HEK293T (cell line): ENCODE results near the gene PMEL.
A peak's percentile ranks its signal among the peaks of the same experiment; 100 is the strongest.

Experiments
- CTCF ChIA-PET: fragments of 350-600 bp; formaldehyde crosslinking; extraction: SDS; loops from one replicate; lab custom pipeline; 2021; ENCODE audit warnings: antibody characterized with exemption, inconsistent platforms; lab: Yijun Ruan, JAX
- POLR2A ChIA-PET: fragments of 350-600 bp; formaldehyde crosslinking; extraction: SDS; loops from one replicate; lab custom pipeline; 2020; ENCODE audit warnings: antibody characterized with exemption, inconsistent platforms; lab: Yijun Ruan, JAX
- DNase-seq: peaks from one replicate; pipeline ENCODE4 v3.0.0; 2012; ENCODE audit warnings: mixed read lengths; ENCODE audit errors: extremely low spot score
- ARNT ChIP-seq: fragments of 450-650 bp; IDR thresholded peaks from 2 replicates; pipeline ENCODE4 v1.6.1; 2017; ENCODE audit warnings: mild to moderate bottlenecking
- BHLHE40 ChIP-seq: fragments of 450-650 bp; IDR thresholded peaks from 2 replicates; pipeline ENCODE4 v1.6.1; 2016; ENCODE audit warnings: mild to moderate bottlenecking, moderate library complexity, borderline replicate concordance
- CTBP1 ChIP-seq: fragments of 450-650 bp; IDR thresholded peaks from 2 replicates; pipeline ENCODE4 v1.6.1; 2016; ENCODE audit warnings: borderline replicate concordance
- ELF4 ChIP-seq: fragments of 450-650 bp; IDR thresholded peaks from 2 replicates; pipeline ENCODE4 v1.6.1; 2017; ENCODE audit warnings: antibody characterized with exemption
- FOXA1 ChIP-seq: fragments of 450-650 bp; IDR thresholded peaks from 2 replicates; pipeline ENCODE4 v1.6.1; 2016; ENCODE audit warnings: mild to moderate bottlenecking
- FOXK2 ChIP-seq: fragments of 450-650 bp; IDR thresholded peaks from 2 replicates; pipeline ENCODE4 v1.6.1; 2016; ENCODE audit warnings: mild to moderate bottlenecking
- FOXM1 ChIP-seq: fragments of 450-650 bp; IDR thresholded peaks from 2 replicates; pipeline ENCODE4 v1.6.1; 2017; ENCODE audit warnings: mild to moderate bottlenecking, borderline replicate concordance
- HDGF ChIP-seq: fragments of 450-650 bp; IDR thresholded peaks from 2 replicates; pipeline ENCODE4 v1.6.1; 2017; ENCODE audit warnings: antibody characterized with exemption, borderline replicate concordance
- L3MBTL2 ChIP-seq: fragments of 450-650 bp; conservative IDR thresholded peaks from 2 replicates; pipeline ENCODE4 v1.6.1; 2016; ENCODE audit warnings: mild to moderate bottlenecking
- LEF1 ChIP-seq: fragments of 450-650 bp; IDR thresholded peaks from 2 replicates; pipeline ENCODE4 v1.6.1; 2017; ENCODE audit warnings: mild to moderate bottlenecking, borderline replicate concordance
- NFRKB ChIP-seq: fragments of 450-650 bp; IDR thresholded peaks from 2 replicates; pipeline ENCODE4 v1.6.1; 2016; ENCODE audit warnings: mild to moderate bottlenecking, moderate library complexity
- PKNOX1 ChIP-seq: fragments of 450-650 bp; IDR thresholded peaks from 2 replicates; pipeline ENCODE4 v1.6.1; 2016
- SP1 ChIP-seq: fragments of 450-650 bp; IDR thresholded peaks from 2 replicates; pipeline ENCODE4 v1.6.1; 2017
- SUZ12 ChIP-seq: fragments of 450-650 bp; IDR thresholded peaks from 2 replicates; pipeline ENCODE4 v1.6.1; 2016; ENCODE audit warnings: mild to moderate bottlenecking
- TARDBP ChIP-seq: fragments of 450-650 bp; IDR thresholded peaks from 2 replicates; pipeline ENCODE4 v1.6.1; 2016
- ZNF384 ChIP-seq: fragments of 450-650 bp; IDR thresholded peaks from 2 replicates; pipeline ENCODE4 v1.6.1; 2016

PMEL gene

GRCh38 chr12:55933169-55933798 is 32.6 kb downstream of the PMEL start:
- no peak for DNase-seq
- TF ChIP-seq NFRKB, result no peak
- TF ChIP-seq SUZ12, result no peak
- no peak for TF ChIP-seq BHLHE40
- TF ChIP-seq ELF4, result no peak
- no peak for TF ChIP-seq FOXA1
- no peak for TF ChIP-seq PKNOX1
- TF ChIP-seq CTBP1, result no peak
- TF ChIP-seq HDGF, result no peak
- no peak for TF ChIP-seq FOXM1
- TF ChIP-seq TARDBP, result no peak
- TF ChIP-seq LEF1, result no peak
- no peak for TF ChIP-seq FOXK2
- no peak for TF ChIP-seq ARNT
- TF ChIP-seq ZNF384, result no peak
- TF ChIP-seq L3MBTL2, result no peak
- TF ChIP-seq SP1, result no peak
- ChIA-PET CTCF (interaction anchor here (0.6 kb wide), 1 partner anchor 92 kb away, joined by 3 read pairs; no protein-coding TSS in a partner anchor), POLR2A (interaction anchor here (0.8 to 1.4 kb wide), 3 partner anchors 41 to 103 kb away, joined by 3 to 5 read pairs (median 4); partner anchors contain the start of gene RAB5B)

- no peak for DNase-seq
- ChIA-PET CTCF (no interaction called here), POLR2A (interaction anchor here (1.0 kb wide), 1 partner anchor 41 kb away, joined by 5 read pairs; the partner anchor contains the start of gene RAB5B)
- TF ChIP-seq SP1, result no peak
- TF ChIP-seq SUZ12, result no peak
- TF ChIP-seq ELF4, result no peak
- no peak for TF ChIP-seq PKNOX1
- TF ChIP-seq HDGF, result no peak
- no peak for TF ChIP-seq FOXK2
- no peak for TF ChIP-seq ZNF384
- TF ChIP-seq LEF1, result no peak
- no peak for TF ChIP-seq ARNT
- TF ChIP-seq CTBP1, result no peak
- TF ChIP-seq FOXM1, result no peak
- no peak for TF ChIP-seq L3MBTL2
- TF ChIP-seq TARDBP, result no peak
- no peak for TF ChIP-seq FOXA1
- TF ChIP-seq BHLHE40, result no peak
- TF ChIP-seq NFRKB, result no peak
Measured at GRCh38 chr12:55932551-55932910, 33.3 kb downstream of the PMEL start.

- ChIA-PET CTCF (no interaction called here), POLR2A (interaction anchor here (1.0 kb wide), 1 partner anchor 115 kb away, joined by 3 read pairs; the partner anchor contains the start of genes ORMDL2 and SARNP)
- TF ChIP-seq TARDBP (no peak), FOXK2 (no peak), NFRKB (no peak), FOXM1 (no peak), ARNT (no peak), L3MBTL2 (no peak), CTBP1 (no peak), LEF1 (no peak), HDGF (no peak), ELF4 (no peak), FOXA1 (no peak), BHLHE40 (no peak), SUZ12 (no peak), PKNOX1 (no peak), SP1 (no peak), ZNF384 (no peak)
- DNase-seq, result peak; percentile 42
Measured at GRCh38 chr12:55931780-55932550, 33.9 kb downstream of the PMEL start.

- POLR2A ChIA-PET, result interaction anchor here (0.6 to 1.0 kb wide), 2 partner anchors 113 to 114 kb away, joined by 3 read pairs; partner anchors contain the start of genes ORMDL2 and SARNP
- CTCF ChIA-PET, result interaction anchor here (1.5 kb wide), 1 partner anchor 10 kb away, joined by 5 read pairs; no protein-coding TSS in a partner anchor
Measured at GRCh38 chr12:55931317-55931779, 34.5 kb downstream of the PMEL start.

GRCh38 chr12:55930771-55931316 is 35.0 kb downstream of the PMEL start, which contains the start of gene DGKA:
Gene DGKA (plus strand): TSS chr12:55931162. CDS start chr12:55936504, 5,342 bp downstream.
- DNase-seq, result peak; percentile 52
- TF ChIP-seq HDGF (no peak), FOXM1 (no peak), NFRKB (no peak), CTBP1 (no peak), ELF4 (no peak)
- ChIA-PET CTCF (interaction anchor here (0.6 to 2.0 kb wide), 6 partner anchors 9 to 193 kb away, joined by 3 to 10 read pairs (median 3); no protein-coding TSS in a partner anchor), POLR2A (interaction anchor here (0.6 to 1.3 kb wide), 5 partner anchors 43 to 114 kb away, joined by 3 to 4 read pairs (median 3); partner anchors contain the start of genes DNAJC14, ORMDL2, RAB5B and SARNP)

More at GRCh38 chr12:55931317-55931779, 34.5 kb downstream of the PMEL start:
- TF ChIP-seq CTBP1 (no peak), FOXA1 (no peak), FOXK2 (no peak), NFRKB (no peak), SP1 (no peak), HDGF (no peak)
- DNase-seq, result no peak
